ENCODE results near the gene AQP4. TPM values are rescaled to one million over a fixed set of nuclear protein-coding genes. Genes with fewer than 3 reads are reported as not detected.

Gene AQP4
- polyA plus RNA-seq, 1 donor (not counting 4 experiments of a cell fraction or from before 2014, with no cell fraction given): not detected

DNA sequence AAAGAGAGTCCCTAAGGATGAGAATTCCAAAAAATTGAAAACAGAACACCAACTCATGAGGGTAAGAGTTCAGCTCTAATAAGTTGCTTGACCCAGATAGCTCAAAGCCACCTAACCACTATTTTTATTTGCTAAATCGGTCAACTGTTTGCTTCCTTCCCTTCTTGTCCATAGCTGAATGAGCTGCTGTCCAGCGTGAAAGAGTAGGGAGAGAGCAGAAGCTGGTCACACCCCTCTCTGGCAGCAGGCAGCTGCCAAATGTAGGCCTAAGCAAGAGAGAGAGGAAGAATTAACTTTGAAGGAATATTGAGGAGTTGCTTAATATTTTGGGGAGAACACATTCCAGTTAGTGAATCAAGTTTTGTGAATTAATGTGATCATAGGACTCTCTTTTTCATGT, 25.9 kb downstream of the AQP4 start:
- Histone ChIP-seq H3K9me3 (ENCODE audit: control insufficient read depth, low read depth, low read length) (no peaks in the 10 kb centered on the region), H3K9ac (ENCODE audit: control insufficient read depth, extremely low read depth, insufficient read depth, low read length) (no peak overlapping the region), H2AFZ (ENCODE audit: control insufficient read depth, low read length) (no peak overlapping the region), H4K20me1 (ENCODE audit: control insufficient read depth, extremely low read depth, insufficient read depth, low read length) (no peaks in the 10 kb centered on the region), H3K4me1 (ENCODE audit: control insufficient read depth, extremely low read depth, insufficient read depth, low read length) (no peaks in the 10 kb centered on the region), H3K4me3 (ENCODE audit: control insufficient read depth in 2 of 3, extremely low read depth in 1 of 3, insufficient read depth in 2 of 3, low read depth in 1 of 3, low read length in 3 of 3) (no peak overlapping the region), H3K4me2 (ENCODE audit: control insufficient read depth, extremely low read depth, insufficient read depth, low read depth, low read length) (no peak overlapping the region), H3K9me1 (ENCODE audit: control insufficient read depth, extremely low read depth, insufficient read depth, low read length) (no peaks in the 10 kb centered on the region), H3K27ac (ENCODE audit: control insufficient read depth, insufficient read depth, low read length) (no peak overlapping the region), H3K36me3 (ENCODE audit: control insufficient read depth in 2 of 2, extremely low read depth in 1 of 2, insufficient read depth in 2 of 2, low read length in 2 of 2) (no peaks in the 10 kb centered on the region), H3K27me3 (ENCODE audit: control insufficient read depth, extremely low read depth, insufficient read depth, low read length) (no peaks in the 10 kb centered on the region), H3K79me2 (ENCODE audit: control insufficient read depth, insufficient read depth, low read length) (no peaks in the 10 kb centered on the region)
- dilution Hi-C loops (cut with MboI; ENCODE audit: extremely low pct_ligation_motif_present, low sequenced_read_pairs): no loop called here
- DNase-seq (ENCODE audit: low read depth, low spot score) (no peak), FAIRE-seq (no peak)
- TF ChIP-seq EZH2 (IDR thresholded peaks at IDR 0.05; ENCODE audit: low read length): no peak
- TF ChIP-seq, protein P1, sequence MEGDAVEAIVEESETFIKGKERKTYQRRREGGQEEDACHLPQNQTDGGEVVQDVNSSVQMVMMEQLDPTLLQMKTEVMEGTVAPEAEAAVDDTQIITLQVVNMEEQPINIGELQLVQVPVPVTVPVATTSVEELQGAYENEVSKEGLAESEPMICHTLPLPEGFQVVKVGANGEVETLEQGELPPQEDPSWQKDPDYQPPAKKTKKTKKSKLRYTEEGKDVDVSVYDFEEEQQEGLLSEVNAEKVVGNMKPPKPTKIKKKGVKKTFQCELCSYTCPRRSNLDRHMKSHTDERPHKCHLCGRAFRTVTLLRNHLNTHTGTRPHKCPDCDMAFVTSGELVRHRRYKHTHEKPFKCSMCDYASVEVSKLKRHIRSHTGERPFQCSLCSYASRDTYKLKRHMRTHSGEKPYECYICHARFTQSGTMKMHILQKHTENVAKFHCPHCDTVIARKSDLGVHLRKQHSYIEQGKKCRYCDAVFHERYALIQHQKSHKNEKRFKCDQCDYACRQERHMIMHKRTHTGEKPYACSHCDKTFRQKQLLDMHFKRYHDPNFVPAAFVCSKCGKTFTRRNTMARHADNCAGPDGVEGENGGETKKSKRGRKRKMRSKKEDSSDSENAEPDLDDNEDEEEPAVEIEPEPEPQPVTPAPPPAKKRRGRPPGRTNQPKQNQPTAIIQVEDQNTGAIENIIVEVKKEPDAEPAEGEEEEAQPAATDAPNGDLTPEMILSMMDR (optimal IDR thresholded peaks at IDR 0.05 in 1 of 3, IDR thresholded peaks at IDR 0.05 in 1 of 3, conservative IDR thresholded peaks at IDR 0.05 in 1 of 3; ENCODE audit: extremely low read depth in 1 of 3, insufficient read depth in 2 of 3, low read length in 3 of 3): no peak

DNA sequence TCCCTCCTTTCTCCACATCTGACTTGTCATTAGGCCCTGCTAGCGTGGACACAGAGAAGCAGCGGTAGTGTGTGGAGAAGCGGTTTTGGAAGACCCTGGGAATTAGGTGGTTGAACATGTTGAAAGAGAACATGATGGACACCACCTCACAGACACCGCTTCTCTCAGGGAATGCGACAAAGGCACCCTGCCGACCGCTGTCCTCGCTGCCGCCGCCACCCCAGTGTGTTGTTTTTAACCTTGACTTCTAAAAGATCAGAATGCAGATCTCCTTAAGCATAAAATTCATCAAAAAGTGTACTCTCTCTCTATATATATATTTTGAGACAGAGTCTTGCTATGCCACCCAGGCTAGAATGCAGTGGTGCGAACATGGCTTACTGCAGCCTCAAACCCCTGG, 33.2 kb downstream of the AQP4 start:
- Histone ChIP-seq H2AFZ (ENCODE audit: control insufficient read depth, low read length) (no peak overlapping the region), H3K27me3 (ENCODE audit: control insufficient read depth, extremely low read depth, insufficient read depth, low read length) (no peaks in the 10 kb centered on the region), H3K27ac (ENCODE audit: control insufficient read depth, insufficient read depth, low read length) (no peak overlapping the region), H3K4me1 (ENCODE audit: control insufficient read depth, extremely low read depth, insufficient read depth, low read length) (no peaks in the 10 kb centered on the region), H3K9me3 (ENCODE audit: control insufficient read depth, low read depth, low read length) (no peaks in the 10 kb centered on the region), H3K4me3 (ENCODE audit: control insufficient read depth in 2 of 3, extremely low read depth in 1 of 3, insufficient read depth in 2 of 3, low read depth in 1 of 3, low read length in 3 of 3) (no peak overlapping the region), H3K79me2 (ENCODE audit: control insufficient read depth, insufficient read depth, low read length) (no peaks in the 10 kb centered on the region), H3K4me2 (ENCODE audit: control insufficient read depth, extremely low read depth, insufficient read depth, low read depth, low read length) (no peak overlapping the region), H3K9me1 (ENCODE audit: control insufficient read depth, extremely low read depth, insufficient read depth, low read length) (no peaks in the 10 kb centered on the region), H4K20me1 (ENCODE audit: control insufficient read depth, extremely low read depth, insufficient read depth, low read length) (no peaks in the 10 kb centered on the region), H3K9ac (ENCODE audit: control insufficient read depth, extremely low read depth, insufficient read depth, low read length) (no peak overlapping the region), H3K36me3 (ENCODE audit: control insufficient read depth in 2 of 2, extremely low read depth in 1 of 2, insufficient read depth in 2 of 2, low read length in 2 of 2) (no peaks in the 10 kb centered on the region)
- DNase-seq (ENCODE audit: low read depth, low spot score) (no peak), FAIRE-seq (no peak)
- TF ChIP-seq, protein P1 (optimal IDR thresholded peaks at IDR 0.05 in 1 of 3, IDR thresholded peaks at IDR 0.05 in 1 of 3, conservative IDR thresholded peaks at IDR 0.05 in 1 of 3; ENCODE audit: extremely low read depth in 1 of 3, insufficient read depth in 2 of 3, low read length in 3 of 3): no peak
- TF ChIP-seq EZH2 (IDR thresholded peaks at IDR 0.05; ENCODE audit: low read length): no peak
- dilution Hi-C loops (cut with MboI; ENCODE audit: extremely low pct_ligation_motif_present, low sequenced_read_pairs): no loop called here
